ENCODE results near the gene UPF3A.
"Not testable (repeated sequence)": the region's sequence is repeated elsewhere in the genome, so short reads cannot be mapped to it uniquely, and the experiment has no call there.

UPF3A gene, protein sequence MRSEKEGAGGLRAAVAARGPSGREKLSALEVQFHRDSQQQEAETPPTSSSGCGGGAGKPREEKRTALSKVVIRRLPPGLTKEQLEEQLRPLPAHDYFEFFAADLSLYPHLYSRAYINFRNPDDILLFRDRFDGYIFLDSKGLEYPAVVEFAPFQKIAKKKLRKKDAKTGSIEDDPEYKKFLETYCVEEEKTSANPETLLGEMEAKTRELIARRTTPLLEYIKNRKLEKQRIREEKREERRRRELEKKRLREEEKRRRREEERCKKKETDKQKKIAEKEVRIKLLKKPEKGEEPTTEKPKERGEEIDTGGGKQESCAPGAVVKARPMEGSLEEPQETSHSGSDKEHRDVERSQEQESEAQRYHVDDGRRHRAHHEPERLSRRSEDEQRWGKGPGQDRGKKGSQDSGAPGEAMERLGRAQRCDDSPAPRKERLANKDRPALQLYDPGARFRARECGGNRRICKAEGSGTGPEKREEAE

DNA sequence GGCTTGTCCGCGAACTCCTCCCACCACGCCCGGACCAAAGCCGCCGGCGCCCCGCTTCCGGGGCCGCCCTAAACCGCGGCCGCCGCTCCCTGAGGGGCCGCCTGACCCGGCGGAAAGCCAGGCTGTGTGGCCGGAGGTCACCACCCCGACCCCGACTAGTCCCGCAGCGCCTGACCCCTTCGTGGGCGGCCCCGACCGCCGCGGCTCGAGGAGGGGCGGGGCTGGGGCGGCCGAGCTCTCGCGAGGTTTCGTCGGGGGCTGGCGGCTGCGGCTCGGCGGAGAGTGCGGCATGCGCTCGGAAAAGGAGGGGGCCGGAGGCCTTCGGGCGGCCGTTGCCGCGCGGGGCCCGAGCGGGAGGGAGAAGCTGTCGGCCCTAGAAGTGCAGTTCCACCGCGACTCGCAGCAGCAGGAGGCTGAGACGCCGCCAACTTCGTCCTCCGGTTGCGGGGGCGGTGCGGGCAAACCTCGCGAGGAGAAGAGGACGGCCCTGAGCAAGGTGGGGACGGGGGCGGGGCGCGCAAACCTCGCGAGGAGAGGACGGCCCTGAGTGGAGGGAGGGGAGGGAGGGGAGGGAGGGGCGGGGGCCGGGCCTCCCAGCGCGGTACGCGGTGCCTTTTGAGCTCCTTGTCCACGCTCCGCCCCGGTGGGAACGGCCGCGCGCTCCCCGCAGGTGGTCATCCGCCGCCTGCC, at the start of gene UPF3A:
Gene UPF3A (plus strand): TSS at position 251 of the 690 bp plus-strand sequence. CDS start 39 bp downstream, at position 290.
- peak; percentile 84 to 94 for DNase-seq

DNA sequence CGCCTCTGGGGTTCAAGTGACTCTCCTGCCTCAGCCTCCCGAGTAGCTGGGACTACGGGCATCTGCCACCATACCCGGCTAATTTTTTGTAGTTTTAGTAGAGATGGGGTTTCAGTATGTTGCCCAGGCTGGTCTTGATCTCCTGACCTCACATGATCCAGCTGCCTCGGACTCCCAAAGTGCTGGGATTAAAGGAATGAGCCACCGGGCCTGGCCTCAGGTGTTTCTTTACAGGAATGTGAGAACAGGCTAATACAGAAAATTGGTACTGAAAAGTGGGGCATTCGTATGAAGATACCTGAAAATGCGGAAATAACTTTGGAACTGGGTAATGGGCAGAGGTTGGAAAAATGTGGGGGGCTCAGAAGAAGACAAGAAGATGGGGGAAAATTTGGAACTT, 49.5 kb upstream of the UPF3A start:
- no peak for DNase-seq

DNA sequence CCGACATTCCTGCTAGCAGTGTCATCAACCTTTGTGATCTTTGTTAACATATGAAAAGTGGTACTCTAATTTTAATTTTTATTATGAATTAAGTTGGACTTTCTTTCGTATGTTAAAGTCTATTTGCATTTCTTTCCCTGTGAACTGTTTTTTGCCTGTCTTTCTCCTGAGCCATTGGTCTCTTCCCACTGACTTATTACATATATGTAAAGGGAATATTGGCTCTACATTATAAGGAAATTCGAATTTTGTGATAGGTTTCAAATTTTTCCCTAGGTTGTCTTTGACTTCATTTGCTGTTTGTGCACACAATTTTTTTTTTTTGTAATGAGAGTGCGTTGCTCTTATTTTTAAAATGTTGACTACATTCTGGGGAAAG, 47.1 kb upstream of the UPF3A start:
- DNase-seq = peak; percentile 57

DNA sequence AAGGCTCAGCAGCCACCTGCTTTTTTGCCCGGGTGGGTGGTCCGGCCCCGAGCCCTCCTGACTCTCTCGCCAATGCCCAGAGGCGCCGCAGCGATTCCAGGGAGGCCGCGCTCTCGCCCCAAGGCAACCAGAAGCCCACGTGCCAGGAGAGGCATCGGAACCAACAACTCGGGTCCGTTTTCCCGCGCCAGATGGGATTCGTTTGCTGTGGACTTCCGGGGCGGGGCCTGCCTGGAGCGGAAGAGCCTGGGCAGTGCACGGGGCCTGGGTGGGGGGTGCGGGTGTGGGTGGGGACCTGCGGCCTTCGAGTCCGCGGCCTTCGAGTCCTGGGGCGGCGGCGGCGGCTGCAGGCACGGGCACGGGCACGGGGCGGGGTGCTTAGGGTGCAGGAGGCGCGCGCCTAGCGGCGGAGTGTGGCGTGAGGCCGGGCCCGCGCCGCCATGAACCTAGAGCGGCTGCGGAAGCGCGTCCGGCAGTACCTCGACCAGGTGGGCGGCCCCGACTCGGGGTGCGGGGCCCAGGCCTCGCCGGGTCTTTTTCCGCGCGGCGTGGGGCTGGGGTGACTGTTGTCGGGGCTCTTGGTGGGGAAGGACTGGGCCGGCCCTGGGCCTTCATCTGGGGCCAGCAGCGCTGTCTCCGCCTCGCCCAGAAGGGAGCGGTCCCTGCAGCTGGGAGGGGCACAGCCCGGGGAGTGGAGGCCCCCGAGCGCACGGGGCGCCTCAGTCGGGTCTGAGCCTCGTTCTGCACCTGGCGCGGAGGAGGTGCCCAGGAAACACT, 46.6 kb upstream of the UPF3A start, which contains the start of gene CDC16:
Gene CDC16 (plus strand): TSS at position 253 of the 777 bp plus-strand sequence. CDS start 188 bp downstream, at position 441.
- peak; percentile 96 to 99 for DNase-seq

DNA sequence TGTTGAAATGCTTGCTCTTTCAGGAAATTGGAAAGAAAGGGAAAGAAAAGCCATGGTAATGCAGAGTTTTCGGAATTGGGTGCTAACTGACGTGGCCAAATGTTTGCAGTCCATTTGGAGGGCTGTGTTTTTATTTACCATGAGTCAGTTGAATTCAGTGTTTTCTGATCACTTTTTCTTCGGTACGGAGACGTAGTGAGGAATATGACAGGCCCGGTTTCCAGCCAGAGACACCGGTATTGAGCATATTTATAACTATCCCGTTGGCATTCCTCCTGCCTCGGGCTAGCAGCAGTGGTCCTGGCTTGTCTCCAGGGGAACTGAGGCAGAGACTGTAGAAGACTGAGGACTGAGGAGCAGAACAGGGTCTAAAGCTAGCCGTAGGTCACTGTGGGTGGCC, 45.7 kb upstream of the UPF3A start:
- DNase-seq = no peak

DNA sequence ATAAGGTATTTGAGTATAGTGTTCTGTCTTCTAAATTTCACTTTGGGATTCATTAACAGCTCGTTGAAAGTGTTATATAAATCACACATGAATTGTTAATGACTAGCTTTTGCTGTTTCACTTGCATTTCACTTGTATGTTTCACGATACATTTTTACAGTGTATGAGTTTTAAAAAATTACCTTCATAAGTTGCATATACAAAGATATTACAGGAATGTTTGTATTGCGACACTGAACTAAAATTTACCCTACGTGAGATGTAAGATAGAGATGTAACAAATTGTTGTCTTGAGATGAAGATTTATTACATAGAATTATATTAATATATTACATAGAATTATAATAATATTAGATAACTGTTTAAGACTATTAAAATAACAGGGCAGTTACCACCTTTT, 45.2 kb upstream of the UPF3A start:
- no peak for DNase-seq

DNA sequence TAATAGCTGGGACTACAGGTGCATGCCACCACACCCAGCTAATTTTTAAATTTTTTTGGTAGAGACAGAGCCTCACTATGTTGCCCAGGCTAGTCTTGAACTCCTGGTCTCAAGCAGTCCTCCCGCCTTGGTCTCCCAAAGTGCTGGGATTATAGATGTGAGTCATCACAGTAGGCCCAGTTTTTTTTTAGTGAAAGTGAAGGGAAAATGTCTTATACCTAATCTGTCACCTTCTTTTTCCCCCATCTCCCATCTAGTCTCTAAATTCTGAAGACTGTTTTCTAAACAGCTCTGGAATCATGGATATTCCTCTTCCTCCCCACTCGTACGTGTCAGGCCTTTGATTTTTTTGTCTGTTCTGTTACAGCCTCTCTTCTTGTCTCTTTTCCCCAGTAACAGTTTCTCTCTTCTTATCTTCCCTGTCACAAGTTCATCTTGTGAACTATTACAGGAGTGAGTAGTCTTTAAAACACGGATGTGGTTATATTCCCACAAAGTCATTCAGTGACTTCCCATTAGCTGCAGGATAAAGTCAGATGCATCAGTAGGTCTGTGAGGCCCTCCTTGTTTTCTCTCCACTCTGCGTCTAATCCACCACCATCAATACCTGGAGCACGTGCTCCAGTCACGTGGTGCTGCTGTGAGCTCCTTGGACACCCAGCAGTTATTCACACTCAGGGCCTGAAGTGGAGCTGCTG, 43.8 kb upstream of the UPF3A start:
- DNase-seq = no peak

DNA sequence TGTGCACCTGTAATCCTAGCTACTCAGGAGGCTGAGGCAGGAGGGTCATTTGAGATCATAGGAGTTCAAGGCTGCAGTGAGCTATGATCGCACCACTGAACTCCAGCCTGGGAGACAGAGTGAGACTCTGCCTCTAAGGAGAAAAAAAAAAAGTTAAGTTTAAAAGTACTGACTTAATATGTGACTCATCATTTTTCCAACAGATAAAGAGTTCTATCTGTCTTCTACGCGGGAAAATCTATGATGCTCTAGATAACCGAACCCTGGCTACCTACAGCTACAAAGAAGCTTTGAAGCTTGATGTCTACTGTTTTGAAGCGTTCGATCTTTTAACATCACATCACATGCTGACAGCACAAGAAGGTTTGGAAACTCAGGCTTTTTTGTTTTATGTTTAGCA, 39.5 kb upstream of the UPF3A start:
- no peak for DNase-seq

DNA sequence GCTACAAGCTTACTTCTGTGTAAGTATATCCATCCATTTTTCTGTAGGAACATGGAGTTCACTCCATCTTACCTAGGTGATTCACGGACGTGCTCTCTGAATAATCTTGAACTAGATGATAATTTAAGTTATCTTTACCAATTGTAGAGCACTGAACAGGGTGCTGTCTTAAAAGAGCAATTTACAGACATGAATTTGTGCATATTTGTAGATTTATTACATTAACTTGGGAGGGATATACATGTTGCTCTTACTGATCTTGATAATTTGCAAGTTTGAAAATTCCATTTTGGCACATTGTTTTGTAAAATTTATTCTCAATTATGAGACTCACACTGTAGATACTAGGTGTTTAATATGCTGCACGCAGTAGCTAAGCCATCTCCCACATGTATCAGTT, 37.4 kb upstream of the UPF3A start:
- no peak for DNase-seq

DNA sequence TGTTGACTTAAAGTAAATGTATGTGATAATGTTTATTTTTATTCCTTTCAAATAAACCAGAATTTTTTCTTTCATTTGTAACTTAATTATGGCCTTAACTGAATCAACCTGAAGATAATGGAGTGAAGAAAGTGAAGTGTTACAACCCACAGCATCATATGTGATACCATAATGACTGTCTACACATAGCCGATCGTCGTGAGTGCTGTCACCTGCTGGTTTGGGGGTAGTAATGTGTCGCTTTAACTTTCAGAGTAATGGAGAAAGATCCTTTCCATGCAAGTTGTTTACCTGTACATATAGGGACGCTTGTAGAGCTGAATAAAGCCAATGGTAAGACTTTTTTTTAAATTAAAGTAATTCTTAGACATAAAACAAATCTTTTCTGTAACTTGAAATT, 36.8 kb upstream of the UPF3A start:
- DNase-seq = no peak

DNA sequence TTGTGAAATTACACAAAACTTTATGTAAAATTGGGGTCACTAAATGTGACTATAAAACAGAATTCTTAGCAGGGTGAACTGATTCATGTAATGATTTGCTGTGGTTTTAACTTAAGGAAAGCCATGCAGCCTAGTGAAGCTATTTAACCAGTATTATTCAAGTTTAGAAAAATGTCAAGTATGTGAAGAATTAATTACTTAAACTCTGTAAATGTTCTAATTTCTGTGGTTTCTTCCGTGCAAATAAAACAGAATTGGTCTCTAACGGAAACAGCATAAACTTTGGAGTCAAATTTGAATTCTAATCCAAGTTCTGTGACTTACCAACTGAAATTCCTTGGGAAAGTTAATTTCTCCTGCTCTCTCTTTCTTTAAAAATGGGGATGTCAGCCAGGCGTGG, 33.4 kb upstream of the UPF3A start:
- DNase-seq = no peak

DNA sequence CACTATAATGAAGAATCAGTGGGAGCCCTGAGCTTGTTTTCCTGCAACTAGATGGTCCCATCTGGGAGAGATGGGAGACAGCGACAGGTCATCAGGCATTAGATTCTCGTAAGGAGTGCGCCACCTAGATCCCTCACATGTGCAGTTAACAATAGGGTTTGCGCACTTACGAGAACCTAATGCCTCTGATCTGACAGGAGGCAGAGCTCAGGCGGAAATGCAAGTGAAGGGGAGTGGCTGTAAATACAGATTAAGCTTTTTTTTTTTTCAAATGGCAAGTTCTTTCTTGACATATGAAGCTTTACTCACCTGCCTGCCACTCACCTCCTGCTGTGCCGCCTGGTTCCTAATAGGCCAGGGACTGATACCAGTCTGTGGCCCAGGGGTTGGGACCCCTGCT, 32.3 kb upstream of the UPF3A start:
- no peak for DNase-seq

DNA sequence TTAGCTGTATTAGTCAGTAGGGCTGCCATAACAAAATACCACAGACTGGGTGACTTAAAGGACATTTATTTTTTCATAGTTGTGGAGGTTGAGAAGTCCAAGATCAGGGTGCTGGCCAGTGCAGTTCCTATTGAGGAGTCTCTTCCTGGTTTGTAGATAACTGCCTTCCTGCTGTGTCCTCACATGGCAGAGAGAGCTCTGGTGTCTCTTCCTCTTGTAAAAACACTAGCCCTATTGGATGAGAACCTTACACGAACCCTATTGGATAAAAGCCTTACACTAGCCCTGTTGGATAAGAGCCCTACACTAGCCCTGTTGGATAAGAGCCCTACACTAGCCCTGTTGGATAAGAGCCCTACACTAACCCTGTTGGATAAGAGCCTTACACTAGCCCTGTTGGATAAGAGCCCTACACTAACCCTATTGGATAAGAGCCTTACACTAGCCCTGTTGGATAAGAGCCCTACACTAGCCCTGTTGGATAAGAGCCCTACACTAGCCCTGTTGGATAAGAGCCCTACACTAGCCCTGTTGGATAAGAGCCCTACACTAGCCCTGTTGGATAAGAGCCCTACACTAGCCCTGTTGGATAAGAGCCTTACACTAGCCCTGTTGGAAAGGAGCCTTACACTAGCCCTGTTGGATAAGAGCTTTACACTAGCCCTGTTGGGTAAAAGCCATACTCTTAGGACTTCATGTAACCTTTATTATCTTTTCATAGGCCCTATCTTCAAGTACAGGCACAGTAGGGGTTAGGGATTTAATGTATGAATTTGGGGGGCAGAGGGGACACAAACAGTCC, 29.6 kb upstream of the UPF3A start:
- DNase-seq = not testable (repeated sequence)

DNA sequence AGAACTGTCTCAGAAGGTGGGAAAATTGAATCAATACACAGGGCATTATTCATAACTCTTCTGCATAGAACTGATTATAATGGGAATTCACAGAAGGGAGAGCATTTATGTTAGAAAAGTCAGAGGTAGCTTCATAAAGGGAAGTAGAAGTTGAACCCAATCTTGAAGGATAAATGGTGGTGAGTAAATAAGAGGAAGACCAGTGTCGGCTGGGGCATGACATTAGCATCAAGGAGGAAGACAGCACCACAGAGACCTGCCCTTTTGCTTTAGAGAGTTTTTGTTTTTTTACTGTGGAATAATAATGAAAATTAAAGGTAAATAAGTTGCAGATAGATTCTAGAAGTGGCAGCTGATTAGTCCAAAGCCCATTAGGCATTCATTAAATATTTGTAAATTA, 24.9 kb upstream of the UPF3A start:
- DNase-seq = no peak

DNA sequence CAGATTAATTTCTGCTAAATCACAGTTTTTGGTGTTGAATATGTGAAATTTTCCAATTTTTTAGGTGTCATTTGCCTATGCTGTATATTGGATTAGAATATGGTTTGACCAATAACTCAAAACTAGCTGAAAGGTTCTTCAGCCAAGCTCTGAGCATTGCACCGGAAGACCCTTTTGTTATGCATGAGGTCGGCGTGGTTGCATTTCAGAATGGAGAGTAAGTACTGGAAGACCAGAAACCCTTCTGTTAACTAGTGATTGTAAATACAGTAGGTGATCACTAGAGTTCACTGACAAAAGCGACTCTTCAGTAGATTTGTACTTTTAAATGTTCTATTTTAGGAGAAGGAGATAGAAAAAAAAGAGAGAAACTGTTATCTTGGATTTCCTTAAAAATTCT, 24.4 kb upstream of the UPF3A start:
- no peak for DNase-seq

DNA sequence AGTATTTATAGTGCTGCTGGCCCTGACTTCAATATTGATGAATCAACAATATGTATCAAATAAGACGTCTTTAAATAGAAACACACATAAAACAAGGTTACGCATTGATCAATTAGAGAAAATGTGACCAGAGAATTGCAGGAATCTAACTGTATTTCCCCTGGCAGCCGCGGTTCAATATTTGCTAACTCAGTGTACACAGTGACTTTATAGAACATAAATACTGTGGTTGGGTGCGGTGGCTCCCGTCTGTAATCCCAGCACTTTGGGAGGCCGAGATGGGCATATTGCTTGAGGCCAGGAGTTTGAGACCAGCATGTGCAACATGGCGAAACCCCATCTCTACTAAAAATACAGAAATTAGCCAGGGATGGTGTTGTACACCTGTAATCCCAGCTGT, 22.8 kb upstream of the UPF3A start:
- no peak for DNase-seq

DNA sequence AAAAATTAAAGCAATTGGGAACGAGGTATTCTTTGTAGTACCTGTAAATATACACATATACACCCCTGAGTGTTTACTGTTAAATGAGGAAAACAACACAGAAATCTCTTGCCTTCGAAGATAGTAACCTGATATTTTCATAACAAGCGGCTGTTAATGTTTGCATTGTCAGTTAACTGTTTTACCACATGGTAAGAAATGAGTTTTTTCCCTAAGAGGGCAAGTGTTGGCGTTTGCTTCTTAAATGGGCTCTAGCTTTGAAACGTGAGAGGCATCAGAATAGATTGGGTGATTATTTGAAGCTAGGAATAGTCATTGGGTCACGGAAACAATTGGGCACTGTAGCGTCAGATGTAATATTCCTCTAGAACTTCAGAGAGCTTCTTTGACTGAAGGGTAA, 22.0 kb upstream of the UPF3A start:
- peak in 1 of 2 experiments; percentile 19 for DNase-seq

DNA sequence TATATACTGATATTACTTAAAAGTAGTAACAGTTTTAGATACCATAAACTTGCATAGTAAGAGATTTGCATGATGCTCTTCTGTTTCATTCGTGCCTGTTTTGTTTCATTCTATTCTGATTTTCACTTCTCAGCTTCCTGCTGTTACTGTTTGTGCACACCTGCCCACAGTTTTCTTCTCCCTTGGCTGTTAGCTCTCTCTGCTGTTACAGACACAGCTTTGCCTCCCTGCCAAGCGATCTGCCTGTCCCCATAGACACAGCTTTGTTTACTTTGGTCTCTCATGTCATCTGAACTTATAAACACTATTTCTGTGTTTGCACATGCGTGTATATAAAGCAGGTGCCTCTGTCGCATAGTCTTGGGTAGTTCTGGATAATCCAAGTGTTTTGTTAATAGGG, 21.4 kb upstream of the UPF3A start:
- DNase-seq = peak; percentile 63 to 79

DNA sequence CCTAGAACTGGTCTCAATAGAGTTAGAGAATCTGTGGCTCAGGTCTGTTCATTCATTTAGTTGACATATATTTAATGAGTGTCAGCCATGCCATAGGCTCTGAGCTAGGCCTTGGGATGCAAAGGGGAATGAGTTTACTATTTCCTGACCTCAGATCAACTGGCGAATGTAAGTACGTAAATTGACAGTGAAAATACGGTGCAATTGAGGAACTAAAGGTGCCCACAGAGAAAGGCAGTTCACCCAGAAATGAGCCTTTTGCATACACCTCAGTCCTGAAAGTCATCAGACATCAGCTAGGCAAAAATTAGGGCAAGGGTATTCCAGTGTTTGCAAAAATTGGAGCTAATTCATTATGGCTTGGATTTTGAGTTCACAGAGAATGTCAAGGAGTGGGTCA, 20.6 kb upstream of the UPF3A start:
- no peak for DNase-seq

DNA sequence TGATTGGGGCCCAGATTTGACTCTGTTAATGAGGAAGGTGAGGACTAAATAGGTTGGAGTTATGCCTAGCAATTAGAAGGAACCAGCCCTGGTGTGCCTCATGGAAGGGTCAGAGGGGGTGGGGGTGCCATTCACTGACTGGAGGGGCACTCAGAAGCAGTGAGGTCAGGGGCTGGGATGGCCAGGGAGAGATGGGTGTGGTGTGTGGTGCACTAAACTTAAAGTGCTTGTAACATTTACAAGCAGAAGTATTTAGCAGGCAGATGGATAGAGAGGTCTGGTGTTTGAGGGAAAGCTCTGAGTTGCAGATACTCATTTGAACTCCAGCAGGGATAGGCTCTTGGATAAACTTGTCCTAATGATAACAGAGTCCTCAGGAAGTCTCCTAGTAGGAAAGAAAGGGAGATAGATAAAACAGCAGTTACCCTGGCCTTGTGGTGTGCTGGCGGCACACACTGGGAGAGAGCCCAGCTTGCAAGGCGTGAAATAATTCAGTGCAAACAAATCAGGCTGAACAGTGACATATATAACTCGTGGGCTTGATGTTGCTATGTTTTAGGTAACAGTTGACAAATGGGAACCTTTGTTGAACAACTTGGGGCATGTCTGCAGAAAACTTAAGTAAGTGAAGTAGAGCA, 20.0 kb upstream of the UPF3A start:
- DNase-seq = no peak

DNA sequence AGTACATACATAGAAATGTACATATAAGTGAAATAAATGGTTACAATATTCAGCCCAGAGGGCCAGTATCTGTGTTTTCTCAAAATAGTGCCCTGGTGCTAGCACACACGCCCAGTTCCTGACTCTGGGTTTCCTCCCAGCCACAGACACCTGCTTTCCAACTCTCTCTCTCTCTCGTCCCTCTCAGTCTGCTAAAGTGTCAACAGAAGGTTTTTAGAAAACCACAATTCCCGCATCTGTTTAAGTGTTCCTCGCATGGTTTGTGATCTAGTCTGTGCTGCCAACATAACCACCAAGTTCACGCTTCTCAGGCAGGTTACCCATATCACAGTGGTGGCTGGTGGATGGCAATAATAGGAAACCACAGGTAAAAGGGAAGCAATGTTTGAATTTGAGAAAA, 17.8 kb upstream of the UPF3A start:
- DNase-seq = peak in 1 of 2 experiments; percentile 10

Data from NCI-H526 (cell line).